NCI-H2196 treated with DMSO at 0.1 percent for 48 hours (cell line): ENCODE data around the gene ATP8B4.
"Not testable (repeated sequence)": the region's sequence is repeated elsewhere in the genome, so short reads cannot be mapped to it uniquely, and the experiment has no call there.

ENCODE experiments used
- DNase-seq: peaks from one replicate; lab custom pipeline; 2025; ENCODE audit not compliant: unreplicated experiment; lab: John Stamatoyannopoulos, UW

Gene ATP8B4

DNA sequence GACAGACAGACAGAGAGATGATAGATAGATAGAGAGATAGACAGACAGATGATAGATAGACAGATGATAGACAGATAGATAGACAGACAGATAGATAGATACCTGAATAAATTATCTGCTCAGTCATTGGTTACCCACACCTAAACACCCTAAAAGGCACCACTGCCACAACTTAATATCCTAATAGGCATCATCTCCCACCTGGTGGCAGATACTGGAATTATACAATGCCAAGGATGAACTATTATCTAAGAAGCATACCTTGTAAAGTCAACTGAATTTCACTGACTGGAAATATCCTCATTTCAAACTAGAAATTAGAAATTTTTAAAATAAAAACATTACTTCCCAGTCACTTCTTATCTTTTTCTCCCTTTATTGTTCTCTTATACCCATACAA lies 19.4 kb upstream of the ATP8B4 start:
- DNase-seq = no peak

DNA sequence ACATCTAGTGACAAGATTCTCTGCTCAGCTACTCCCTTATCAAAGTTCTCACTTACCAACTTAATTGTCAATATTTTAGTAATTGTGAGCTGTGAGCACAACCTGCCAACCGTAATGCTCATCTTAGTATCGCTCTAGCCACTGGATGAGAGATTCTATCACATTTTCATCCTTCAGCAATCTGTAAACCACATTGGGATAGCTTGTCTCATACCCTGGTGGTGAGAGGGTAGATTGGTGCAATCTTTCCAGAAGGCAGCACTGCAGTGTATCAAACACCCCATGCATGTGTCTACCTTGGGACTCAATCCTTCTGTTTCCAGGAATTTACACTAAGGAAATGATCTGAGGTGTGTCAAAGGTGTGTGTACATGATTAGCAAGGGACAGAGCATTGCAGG lies 18.9 kb upstream of the ATP8B4 start:
- no peak for DNase-seq

DNA sequence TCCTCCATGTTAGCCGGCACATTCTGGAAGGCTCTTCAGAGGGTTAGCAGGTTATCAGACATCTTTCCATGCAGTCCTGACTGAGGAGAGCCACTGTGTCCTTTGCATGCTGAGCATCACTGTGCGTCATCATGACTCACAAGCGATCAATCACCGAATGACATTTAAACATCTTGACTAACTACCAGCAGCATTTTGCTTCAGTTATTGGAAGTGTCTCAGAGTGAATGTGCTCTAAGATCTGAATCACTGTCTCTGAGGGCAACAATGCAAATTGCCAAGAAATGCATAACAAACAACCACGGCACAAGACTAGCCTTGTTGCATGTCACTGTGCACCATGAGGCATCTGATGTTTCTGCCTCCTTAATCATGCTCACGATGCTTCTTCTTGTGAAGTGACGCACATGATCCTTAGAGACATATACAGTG lies 18.3 kb upstream of the ATP8B4 start:
- no peak for DNase-seq

DNA sequence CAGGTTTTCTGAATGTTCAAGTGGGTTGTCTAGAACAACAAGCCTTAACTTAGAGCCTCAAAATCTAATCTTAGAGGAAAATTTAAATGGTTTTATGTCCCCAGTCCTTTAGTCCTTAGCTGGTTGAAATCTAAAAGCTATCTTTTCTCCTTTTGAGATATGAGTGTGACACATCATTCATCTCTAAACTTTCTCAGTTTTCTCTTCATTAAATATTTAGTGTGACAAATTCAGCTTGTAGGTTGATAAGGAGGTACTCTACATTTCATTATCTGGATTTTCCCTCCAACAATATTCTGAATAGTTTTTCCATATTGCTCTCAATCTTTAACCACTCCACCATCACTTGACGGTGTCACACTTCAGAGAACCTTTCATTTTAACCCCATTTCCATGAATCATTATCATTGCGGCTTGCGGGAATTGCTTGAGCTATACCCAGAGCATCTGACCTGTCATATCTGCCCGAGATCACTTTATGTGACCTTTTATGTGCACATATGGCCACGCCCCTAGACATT lies 16.1 kb upstream of the ATP8B4 start:
- DNase-seq = no peak

DNA sequence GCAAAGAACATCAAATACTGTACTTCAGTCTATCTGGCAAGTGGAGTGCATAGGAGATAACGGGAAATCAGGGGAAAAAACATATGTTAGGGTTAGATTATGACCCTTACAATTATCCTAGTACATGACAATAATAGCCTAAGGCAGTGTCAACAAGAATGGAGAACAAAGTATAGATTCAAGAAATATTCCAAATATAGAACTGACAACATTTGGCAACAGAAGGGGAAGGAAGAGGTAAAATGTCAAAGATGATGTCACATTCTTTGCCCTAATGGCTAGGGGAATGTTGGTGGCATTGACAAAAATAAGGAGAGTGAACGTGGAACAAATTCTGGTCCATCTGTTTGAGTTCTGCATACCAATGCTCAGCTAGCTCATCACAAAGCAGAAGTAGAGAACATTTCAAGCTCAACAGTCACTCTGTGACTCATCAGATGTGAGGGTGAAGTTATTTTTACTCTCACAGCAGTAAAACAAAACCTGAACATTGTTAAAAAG lies 15.5 kb upstream of the ATP8B4 start:
- DNase-seq = no peak

DNA sequence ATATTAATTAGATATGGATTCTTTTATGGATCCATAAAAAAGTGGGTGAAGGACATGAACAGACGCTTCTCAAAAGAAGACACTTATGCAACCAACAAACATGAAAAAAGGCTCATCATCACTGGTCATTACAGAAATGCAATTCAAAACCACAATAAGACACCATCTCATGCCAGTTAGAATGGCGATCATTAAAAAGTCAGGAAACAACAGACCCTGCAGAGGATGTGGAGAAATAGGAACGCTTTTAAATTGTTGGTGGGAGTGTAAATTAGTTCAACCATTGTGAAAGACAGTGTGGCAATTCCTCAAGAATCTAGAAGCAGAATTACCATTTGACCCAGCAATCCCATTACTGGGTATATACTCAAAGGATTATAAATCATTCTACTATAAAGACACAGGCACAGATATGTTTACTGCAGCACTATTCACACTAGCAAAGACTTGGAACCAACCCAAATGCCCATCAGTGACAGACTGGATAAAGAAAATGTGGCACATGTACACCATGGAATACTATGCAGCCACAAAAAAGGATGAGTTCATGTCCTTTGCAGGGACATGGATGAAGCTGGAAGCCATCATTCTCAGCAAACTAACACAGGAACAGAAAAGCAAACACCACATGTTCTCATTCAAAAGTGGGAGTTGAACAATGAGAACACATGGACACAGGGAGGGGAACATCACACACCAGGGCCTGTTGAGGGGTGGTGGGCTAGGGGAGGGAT lies 13.4 kb upstream of the ATP8B4 start:
- DNase-seq = not testable (repeated sequence)

DNA sequence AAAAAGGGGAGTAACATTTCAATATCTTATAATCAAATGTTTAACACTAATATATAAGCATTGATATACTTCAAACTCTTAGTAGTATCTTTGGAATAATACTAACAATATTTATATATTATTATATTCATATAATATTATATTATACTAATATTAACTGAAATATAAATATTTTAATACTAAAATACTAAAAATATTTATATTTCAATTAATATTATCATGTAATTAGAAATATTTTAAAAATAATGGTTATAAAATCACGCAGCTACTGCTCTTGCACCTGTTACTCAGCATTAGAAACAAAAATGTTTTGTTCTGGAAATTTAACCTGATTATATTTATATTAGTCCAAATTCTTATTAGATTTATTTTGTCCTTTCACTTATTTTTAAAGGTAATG lies 12.6 kb upstream of the ATP8B4 start:
- DNase-seq = no peak

DNA sequence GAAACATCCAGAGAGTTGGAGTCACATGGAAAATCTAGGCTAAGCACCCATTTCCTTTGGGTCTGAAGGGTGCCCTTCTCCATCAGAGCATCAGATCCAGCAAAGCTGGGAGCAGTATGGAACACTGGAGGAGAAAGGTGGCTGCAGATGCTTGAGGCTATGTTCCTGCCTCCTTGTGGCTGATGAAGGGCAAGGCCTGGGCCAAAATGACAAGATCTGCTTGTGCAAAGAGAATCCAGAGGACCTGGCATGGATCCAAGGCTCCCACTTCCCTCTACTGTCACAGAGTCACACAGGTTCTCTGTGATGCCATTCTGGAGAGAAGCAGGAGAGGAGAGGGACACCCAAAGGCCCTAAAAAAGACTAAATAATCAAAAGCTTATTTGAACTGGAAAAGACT lies 9.2 kb upstream of the ATP8B4 start:
- no peak for DNase-seq

DNA sequence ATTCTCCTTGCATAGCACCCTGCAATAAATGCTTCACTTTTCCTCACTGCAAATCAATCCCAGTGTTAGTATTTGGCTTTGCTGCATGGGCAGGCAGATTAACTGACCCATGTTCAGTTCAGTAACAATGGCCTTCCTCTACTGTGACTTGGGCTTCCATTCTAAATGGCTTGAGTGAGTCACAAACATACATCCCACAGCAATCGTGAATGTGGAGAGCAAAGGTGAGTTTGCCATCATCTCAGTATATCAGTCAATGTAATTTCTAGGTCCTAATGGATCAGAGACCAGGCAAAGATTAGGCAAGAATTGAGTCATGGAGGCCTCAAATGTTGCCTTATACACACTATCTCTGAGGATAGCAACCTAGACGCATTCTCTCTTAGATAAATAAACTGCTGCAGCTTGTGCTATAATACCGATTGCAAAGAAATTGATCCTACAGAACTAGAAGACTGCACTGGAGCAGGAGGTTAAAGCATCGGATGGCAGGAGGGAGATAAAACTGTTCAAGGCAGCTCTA lies 8.3 kb upstream of the ATP8B4 start:
- no peak for DNase-seq

DNA sequence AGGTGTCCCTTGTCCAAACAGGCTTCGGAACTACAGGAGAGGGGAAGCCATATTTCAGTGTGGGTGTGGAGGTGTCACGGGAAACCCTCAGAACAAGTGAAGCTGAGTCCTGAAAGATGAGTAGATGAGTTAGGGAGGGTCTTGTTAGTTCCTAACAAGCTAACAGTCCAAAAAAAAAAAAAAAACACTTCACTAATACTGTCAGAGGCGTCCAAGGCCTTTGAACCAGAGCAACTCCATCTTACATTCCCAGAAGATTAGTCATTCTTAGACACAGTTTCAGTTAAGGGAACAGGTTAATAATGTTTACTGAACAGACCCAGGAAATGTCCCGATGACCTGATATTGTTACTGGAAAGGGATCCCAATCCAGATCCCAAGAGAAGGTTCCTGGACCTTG lies 7.0 kb upstream of the ATP8B4 start:
- DNase-seq = no peak

DNA sequence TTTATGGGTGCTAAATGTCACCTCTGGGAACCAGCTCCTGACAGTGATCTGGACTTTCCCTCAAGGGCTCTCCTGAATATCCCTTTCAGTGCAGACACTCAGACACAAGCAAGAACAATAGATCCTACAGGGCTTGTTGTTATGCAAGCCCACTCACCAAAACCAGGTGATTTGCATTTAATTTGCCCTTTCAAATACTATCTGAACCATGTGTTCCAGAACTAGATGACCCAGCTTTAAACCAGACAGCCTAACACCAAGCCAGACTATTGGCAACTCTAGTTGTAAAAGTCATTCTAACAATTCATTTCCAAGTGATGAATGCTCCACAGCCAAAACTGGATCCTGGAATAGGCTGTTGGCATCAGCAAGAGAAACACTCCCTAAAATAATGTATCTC lies 5.6 kb upstream of the ATP8B4 start:
- DNase-seq = no peak

DNA sequence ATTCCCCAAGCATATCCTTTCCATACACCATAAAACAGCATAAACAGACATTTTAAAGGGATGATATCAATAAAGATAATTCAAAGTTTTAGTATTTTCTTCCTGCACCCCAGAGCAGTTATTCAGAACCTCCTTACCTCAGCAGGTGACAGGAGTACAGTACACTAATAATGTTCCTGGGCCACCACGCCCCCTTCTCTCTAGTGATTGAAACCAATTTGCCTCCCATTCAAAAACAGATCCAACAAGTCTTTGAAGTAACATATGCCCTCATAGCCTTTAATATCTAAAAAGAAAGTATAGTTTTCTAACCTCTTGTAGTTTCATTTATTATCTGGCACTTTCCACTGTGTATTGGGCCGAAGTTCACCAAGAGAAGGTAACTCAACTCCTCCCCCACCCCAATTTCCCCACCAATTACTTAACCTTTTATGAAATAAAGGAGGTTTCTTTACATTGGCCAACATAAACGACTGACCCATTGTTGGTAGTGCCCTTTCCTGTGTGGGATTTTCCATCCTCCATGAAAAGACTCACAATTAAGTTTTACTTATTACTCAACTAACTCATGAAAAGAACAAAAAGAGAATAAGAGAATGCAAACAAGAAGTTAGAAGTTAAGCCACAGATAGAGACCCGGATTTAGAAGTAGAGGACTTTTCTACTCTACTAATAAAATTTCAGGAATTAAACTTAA lies 5.0 kb upstream of the ATP8B4 start:
- DNase-seq = no peak

DNA sequence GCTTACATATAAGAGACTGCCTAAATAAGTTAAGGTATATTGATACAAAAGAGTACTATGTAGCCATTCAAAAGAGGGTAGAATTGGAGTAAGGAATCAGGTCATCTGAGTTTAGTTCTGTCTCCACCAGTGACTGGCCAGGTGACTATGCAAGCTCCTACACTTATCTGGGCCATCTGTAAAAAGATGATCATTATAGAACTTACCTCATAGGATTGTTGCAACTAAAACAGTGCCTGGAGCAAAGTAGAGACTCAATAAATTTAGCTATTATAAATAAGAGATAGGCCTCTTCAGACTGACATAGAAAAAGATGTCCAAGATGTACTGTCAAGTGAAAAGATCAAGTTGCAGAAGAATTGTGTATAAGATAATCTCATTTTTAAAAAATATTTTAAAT lies 1.7 kb upstream of the ATP8B4 start:
- DNase-seq = no peak

DNA sequence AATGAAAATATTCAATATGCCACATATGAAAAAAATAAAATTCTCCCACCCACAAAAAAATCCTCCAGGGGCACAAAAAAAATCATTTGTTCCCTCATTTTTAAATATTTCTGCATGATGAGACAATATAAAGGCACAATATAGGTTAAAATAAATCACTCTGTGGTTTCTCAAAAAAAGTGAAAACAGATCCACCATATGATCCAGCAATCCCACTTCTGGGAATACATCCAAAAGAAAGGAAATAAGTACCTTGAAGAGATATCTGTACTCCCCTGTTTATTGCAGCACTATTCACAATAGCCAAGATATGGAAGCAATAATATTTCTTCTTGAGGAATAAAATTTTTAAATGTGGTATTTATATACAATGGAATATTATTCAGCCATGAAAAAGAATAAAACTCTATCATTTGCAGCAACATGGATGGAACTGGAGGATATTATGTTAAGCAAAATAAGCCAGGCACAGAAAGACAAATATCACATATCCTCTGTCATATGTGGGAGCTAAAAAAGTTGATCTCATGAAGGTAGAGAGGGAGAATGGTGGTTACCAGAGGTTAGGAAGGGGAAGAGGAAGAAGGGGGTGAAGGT lies 1.5 kb downstream of the ATP8B4 start:
- no peak for DNase-seq

DNA sequence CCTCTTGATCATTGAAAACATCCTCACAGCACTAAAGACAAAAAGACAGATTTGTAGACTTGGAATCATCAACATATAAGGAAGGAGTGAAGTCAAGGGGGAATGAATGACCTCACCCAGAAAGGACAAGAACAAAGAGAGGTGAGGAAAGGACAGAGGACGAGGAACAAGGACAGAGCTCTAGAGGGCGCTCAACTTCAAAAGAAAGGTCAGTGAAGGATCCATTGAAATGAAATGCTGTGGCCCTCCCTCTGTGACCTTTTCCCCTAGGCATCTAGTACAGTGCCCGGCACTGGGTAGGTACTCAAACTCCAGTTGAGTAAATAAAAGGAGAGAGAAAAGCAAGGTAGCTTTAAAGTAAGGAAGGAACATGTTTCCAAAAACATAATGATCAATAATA lies 2.6 kb downstream of the ATP8B4 start:
- DNase-seq = no peak

DNA sequence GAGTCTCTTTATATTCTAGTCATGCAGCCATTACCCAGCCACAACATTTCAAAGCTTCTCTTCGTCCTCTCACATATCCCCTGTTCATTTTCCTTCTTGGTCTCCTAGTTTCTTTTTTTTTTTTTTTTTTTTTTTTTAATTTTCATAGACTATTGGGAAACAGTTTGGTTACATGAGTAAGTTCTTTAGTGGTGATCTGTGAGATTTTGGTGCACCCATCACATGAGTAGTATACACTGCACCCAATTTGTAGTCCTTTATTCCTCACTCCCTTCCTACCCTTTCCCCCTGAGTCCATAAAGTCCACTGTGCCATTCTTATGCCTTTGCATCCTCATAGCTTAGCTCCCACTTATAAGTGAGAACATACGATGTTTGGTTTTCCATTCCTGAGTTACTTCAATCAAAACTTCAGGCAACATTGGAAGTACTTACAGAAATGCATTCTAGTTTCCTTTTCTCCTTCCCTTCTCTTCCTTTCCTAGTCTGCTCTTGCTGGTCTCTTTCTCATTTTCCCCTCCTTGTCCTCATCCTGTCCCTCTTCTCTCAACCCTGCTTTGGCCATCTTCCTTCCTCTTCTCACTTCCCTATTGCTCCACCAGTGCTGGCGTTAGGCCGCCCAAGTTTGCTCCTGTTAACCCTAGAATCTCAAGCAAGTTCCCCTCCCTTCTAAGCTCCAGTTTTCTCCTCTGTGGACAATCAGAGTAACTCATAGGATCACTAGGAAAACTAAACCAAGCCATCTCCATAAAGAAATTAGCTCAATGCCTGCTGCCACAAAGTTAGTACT lies 4.8 kb downstream of the ATP8B4 start:
- DNase-seq = no peak

DNA sequence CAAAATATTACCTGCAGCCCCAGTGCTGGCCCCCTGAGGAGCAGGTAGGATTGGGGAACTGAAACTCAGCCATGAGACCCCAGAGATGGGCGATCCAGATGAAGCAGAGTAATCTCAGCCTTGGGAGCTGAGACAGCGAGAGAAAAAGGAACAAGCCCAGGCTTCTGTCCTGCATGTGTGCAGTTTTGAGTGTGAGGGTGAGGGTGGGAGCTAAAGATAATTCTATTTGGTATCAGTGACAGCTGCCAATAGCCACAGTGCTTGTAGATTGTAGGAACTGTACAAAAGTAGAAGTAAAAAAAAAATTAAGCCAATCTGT lies 5.9 kb downstream of the ATP8B4 start:
- no peak for DNase-seq

DNA sequence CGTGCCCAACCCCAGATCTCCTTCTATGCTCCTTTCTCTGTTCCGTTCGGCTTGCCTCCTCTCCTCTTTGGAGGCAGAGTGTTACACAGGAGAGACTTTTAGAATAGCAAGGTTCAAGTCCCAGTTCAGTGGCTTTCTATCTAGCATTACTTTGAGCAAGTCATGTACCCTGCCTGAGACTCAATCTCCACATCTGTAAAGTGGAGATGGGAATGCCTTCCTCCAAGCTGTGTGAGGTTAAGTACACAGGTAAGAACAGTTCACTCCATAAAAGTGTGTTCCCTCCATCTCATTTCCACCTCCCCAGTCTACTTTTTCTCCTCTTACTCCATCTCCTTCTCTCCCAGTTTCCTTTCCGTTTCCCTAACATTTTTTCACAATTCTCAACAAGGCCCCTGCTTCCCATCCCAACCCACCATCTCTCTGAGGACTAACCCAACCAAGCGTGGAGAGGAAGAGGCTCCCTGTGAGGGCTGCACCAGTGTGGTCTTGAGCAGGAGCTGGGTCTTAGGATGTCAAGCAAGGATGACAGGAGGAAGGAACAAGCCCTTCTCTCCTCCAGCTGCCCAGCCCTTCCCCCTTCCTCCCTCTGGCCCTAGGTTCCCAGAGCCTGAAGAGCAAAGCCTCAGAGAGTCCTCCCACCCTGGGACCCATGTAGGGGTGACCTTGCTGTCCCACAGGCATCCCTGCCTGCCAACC lies 6.4 kb downstream of the ATP8B4 start:
- DNase-seq = no peak

DNA sequence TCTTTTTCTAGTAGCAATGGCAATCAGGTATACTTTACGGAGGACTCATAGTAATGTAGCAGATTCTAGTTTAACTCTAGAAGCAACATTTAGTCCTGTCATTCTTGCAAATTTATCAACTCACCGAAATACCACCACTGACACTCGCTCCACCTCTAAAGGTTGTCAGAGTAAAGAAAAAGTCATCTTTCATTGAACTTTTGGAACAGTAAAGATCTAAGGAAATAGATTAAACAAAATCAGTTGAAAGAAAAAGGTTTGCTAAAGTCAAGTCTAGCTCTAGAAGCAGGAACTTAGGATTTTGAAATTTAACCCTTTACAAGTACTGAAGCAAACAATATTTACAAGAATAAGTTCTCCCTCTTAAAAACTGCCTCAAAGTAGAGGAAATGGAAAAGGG lies 8.7 kb downstream of the ATP8B4 start:
- DNase-seq = no peak
